HG03439 (cell line): ENCODE results near the gene IL13RA1.
"Not testable (repeated sequence)": the region's sequence is repeated elsewhere in the genome, so short reads cannot be mapped to it uniquely, and the experiment has no call there.

Experiments used
- ATAC-seq: cut with Tn5 transposase; IDR thresholded peaks from one replicate; pipeline ENCODE4 v1.9.1; 2021; ENCODE audit warnings: mild to moderate bottlenecking, moderate library complexity; ENCODE audit not compliant: unreplicated experiment

The IL13RA1 gene

DNA sequence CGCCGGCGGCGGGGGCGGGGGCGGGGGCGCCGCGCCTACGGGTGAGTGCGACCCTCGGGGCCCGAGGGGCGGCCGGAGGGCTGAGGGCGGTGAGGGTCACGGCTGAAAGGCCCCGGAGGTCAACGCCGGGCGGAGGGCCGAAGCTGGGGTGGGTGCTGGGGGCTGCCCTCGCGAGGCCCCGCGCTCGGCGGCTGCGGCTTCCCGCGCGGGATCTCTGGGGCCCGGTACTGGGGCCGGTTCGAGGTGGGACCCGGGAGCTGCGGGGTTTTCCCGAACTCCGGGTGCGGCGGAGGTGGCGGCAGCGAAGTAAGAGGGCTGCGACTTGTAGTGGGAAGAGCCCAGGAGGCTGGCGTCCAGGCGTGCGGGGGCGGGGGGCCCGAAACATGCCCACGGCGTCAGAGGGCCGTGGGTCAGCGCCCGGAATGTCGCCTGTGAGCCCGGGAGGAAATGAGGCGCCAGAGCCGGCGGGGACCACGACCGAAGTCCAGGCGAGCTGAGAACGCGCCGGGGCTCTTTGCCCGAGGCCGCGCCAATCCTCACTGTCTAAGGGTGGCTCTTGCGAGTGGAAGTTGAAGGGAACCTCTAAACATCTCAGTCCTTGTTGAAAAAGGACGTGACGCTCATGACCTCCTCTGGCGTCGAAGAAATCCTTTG is 407 bp downstream of the IL13RA1 start:
- ATAC-seq, result no peak

- no peak for ATAC-seq
Measured at GRCh38 chrX:118729042-118729652, 1.7 kb downstream of the IL13RA1 start.

GRCh38 chrX:118730500-118731247 is 3.3 kb downstream of the IL13RA1 start:
- ATAC-seq, result no peak

- ATAC-seq, result not testable (repeated sequence)
Measured at GRCh38 chrX:118732551-118732950, 5.1 kb downstream of the IL13RA1 start.

- no peak for ATAC-seq
Measured at GRCh38 chrX:118734909-118735308, 7.5 kb downstream of the IL13RA1 start.

- peak; percentile 80 for ATAC-seq
Measured at GRCh38 chrX:118736394-118737010, 9.1 kb downstream of the IL13RA1 start.

DNA sequence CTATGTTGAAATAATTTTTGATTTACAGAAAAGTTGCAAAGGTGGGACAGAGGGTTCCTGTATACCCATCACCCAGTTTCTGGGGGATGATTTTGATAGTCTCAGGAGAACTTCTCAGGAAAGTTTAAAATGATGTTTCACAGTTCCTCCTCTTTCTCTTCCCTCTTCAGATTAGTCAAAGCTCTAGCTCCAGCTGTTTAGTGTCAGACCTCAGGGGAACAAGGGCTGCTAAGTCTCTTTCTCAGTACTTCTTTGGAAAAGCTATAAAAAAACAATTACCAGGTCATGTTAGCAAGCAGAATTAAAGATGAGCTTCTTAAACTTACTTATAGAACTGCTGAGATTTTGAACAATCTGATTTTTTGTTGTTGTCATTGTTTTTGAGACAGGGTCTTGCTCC is 12.2 kb downstream of the IL13RA1 start:
- ATAC-seq, result no peak

- ATAC-seq, result no peak
Measured at GRCh38 chrX:118740276-118740889, 13.0 kb downstream of the IL13RA1 start.

GRCh38 chrX:118742176-118742575 is 14.8 kb downstream of the IL13RA1 start:
- ATAC-seq, result no peak

DNA sequence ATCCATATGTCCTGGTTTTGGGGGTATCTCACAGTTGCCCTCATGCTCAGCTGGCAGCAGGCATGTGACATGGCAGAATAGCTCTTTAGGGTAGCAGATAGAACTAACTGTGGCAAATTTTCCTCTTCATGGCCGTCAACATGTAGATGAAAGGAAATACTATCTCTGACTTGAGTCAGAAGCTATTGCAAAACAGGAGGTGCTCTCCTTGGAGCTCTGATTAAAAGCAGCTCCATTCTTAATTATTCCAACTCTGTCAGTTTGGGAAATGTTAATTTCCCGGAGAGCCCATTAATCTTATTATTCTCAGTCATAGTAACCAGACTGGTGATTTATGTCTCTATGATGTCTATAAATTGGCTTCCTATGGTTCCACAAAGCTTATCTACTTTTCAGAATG is 18.2 kb downstream of the IL13RA1 start:
- ATAC-seq, result no peak

DNA sequence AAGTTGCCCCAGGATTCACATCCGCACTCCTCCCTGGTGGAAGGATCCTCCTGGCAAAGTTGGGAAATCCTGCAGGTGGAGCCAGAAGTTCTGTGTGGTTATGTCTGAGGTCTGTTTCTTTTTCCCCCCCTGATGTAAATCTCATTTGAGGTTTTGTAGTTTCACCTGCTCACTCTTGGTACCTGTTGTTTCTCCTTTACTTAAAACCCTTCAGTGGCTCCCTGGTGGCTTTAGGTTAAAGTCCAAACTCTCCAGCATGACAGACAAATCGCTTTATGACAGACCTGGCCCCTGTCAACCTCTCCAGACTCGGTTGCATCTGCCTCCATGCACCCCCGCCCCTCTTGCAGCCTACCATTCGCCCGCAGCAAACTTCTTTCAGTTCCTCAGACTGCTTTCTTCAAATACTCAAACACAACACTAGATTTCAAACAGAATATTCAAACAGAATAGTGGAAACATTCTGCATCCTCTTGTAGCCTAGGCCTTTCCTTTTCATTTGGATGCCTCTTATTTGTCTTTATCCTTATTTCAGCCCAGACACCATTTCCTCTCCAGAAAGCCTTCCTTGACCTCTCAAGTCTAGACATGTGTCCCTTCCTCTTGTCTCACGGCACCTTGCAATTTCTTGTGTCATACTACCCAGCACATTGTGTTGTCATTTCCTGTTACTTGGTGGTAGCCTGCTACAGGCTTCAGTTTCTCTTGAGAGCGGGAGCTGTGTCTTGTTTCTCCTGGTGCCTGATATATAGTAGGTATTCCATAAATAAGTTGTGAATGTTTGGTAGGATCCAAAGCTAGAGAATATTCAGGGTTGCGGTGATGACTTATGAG is 24.8 kb downstream of the IL13RA1 start:
- peak; percentile 67 for ATAC-seq

DNA sequence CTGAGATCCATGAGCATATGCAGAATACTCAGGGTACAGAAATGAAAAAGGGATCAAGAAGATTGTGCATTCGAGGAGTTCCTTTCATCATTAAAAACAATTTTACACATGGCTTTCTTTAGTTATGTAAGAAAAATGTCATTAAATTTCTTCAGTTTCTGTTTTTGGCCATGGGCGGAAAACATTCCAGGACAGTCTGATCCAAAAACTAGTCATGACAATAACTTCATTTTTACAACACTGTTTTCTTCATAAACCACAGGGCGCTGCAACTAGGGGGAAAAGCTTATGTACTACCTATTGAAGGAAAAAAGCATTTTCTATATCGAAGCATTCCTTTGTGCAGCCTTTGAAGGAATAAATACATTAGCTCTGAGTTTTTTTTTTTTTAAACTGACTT is 28.2 kb downstream of the IL13RA1 start:
- no peak for ATAC-seq

- ATAC-seq, result no peak
Measured at GRCh38 chrX:118756101-118756500, 28.7 kb downstream of the IL13RA1 start.

DNA sequence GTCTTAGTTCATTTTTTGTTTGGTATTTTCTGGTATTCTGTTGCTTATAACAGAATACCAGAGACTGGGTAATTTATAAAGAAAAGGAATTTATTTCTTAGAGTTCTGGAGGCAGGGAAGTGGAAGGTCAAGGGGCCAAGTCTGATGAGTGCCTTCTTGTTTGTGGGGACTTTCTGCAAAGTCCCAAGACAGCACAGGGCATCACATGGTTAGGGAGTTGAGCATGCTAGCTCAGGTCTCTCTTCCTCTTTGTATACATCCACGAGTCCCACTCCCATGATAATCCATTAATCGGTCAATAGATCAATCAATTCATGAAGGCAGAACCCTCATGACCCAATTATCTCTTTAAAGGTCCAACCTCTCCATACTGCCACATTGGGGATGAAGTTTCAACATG is 31.1 kb downstream of the IL13RA1 start:
- no peak for ATAC-seq

GRCh38 chrX:118760025-118760424 is 32.6 kb downstream of the IL13RA1 start:
- ATAC-seq, result no peak

GRCh38 chrX:118761939-118762707 is 34.7 kb downstream of the IL13RA1 start:
- no peak for ATAC-seq

- no peak for ATAC-seq
Measured at GRCh38 chrX:118763489-118763888, 36.1 kb downstream of the IL13RA1 start.

DNA sequence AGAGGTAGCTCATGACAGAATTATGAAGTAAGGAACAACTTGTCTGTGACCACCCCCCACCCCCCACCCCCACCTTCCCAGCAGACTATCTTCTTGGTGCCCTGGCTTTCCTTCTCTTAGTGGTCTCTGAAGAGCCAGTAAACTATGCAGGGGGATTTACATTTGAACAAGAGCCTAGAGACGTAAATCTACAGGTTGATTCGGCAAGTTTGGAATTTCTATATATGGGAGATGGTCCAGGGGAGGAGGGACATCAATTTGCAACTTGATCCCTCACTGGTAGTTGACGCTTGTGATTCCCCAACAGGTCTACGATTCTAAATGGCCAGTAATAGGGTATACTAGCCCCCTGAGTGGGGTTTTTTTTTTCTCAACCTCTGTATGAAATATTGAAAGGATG is 36.7 kb downstream of the IL13RA1 start:
- ATAC-seq, result no peak

- ATAC-seq, result no peak
Measured at GRCh38 chrX:118770133-118770760, 42.8 kb downstream of the IL13RA1 start.
